WERI-Rb-1 (cell line): ENCODE data around the gene NPBWR2.

Experiments used
- DNase-seq: peaks from one replicate; pipeline ENCODE4 v3.0.0-alpha.2; 2020
- H3K27ac ChIP-seq: fragments of 250-450 bp; sonication (Bioruptor Pico); 2 replicates; pipeline ENCODE4 v1.5.1; 2020; ENCODE audit warnings: mild to moderate bottlenecking, moderate library complexity
- H3K27me3 ChIP-seq: fragments of 250-450 bp; sonication (Bioruptor Pico); 2 replicates; pipeline ENCODE4 v1.5.1; 2021; ENCODE audit warnings: mild to moderate bottlenecking, low read depth, moderate library complexity; ENCODE audit not compliant: insufficient read depth, severe bottlenecking
- H3K36me3 ChIP-seq: fragments of 250-450 bp; sonication (Bioruptor Pico); 2 replicates; pipeline ENCODE4 v1.5.1; 2020; ENCODE audit warnings: mild to moderate bottlenecking, moderate library complexity
- H3K4me3 ChIP-seq: 2 replicates; pipeline ENCODE4 v1.5.1; 2011; ENCODE audit warnings: low read depth, mild to moderate bottlenecking, control low read depth, low read length
- H3K9me3 ChIP-seq: fragments of 250-450 bp; sonication (Bioruptor Pico); 2 replicates; pipeline ENCODE4 v1.5.1; 2021; ENCODE audit warnings: mild to moderate bottlenecking, moderate library complexity; ENCODE audit not compliant: severe bottlenecking
- CTCF ChIP-seq: IDR thresholded peaks from 2 replicates; pipeline ENCODE4 v1.5.1; 2011; ENCODE audit warnings: low read depth, mild to moderate bottlenecking, control low read depth, inconsistent platforms, low read length

Gene NPBWR2

GRCh38 chr20:64077094-64077493 is 30.3 kb downstream of the NPBWR2 start:
- no peak overlapping the region for H3K4me3 ChIP-seq
- H3K27me3 ChIP-seq, result no peaks in the 10 kb centered on the region
- no peaks in the 10 kb centered on the region for H3K9me3 ChIP-seq
- H3K27ac ChIP-seq, result no peak overlapping the region
- no peak for TF ChIP-seq CTCF
- H3K36me3 ChIP-seq, result no peaks in the 10 kb centered on the region
- DNase-seq, result no peak

- Histone ChIP-seq H3K27me3 (no peaks in the 10 kb centered on the region), H3K4me3 (no peak overlapping the region), H3K27ac (no peak overlapping the region), H3K36me3 (no peaks in the 10 kb centered on the region), H3K9me3 (no peaks in the 10 kb centered on the region)
- TF ChIP-seq CTCF, result no peak
- no peak for DNase-seq
Observed at GRCh38 chr20:64076061-64076997, 31.0 kb downstream of the NPBWR2 start.

GRCh38 chr20:64075556-64075955 is 31.8 kb downstream of the NPBWR2 start:
- no peak overlapping the region for H3K4me3 ChIP-seq
- DNase-seq, result no peak
- H3K9me3 ChIP-seq, result no peaks in the 10 kb centered on the region
- no peaks in the 10 kb centered on the region for H3K36me3 ChIP-seq
- H3K27me3 ChIP-seq, result no peaks in the 10 kb centered on the region
- no peak overlapping the region for H3K27ac ChIP-seq
- TF ChIP-seq CTCF, result no peak

GRCh38 chr20:64074963-64075362 is 32.4 kb downstream of the NPBWR2 start:
- Histone ChIP-seq H3K36me3 (no peaks in the 10 kb centered on the region), H3K27ac (no peak overlapping the region)
- TF ChIP-seq CTCF, result no peak

GRCh38 chr20:64074184-64074789 is 33.1 kb downstream of the NPBWR2 start:
- no peaks in the 10 kb centered on the region for H3K36me3 ChIP-seq
- no peak overlapping the region for H3K27ac ChIP-seq
- no peaks in the 10 kb centered on the region for H3K9me3 ChIP-seq
- H3K4me3 ChIP-seq, result no peak overlapping the region
- TF ChIP-seq CTCF, result no peak
- H3K27me3 ChIP-seq, result no peaks in the 10 kb centered on the region
- no peak for DNase-seq

More at GRCh38 chr20:64074963-64075362, 32.4 kb downstream of the NPBWR2 start:
- H3K27me3 ChIP-seq, result no peaks in the 10 kb centered on the region
- H3K4me3 ChIP-seq, result no peak overlapping the region
- H3K9me3 ChIP-seq, result no peaks in the 10 kb centered on the region
- no peak for DNase-seq
